CD4-positive, CD25-positive, alpha-beta regulatory T cell (primary cell): ENCODE results near the gene POLDIP3. TPM values are rescaled to one million over a fixed set of nuclear protein-coding genes. Genes with fewer than 3 reads are reported as not detected.

Experiments
- ATAC-seq, 2 donors: fragments of 150-1000 bp; cut with Tn5 transposase; one replicate each; pipeline ENCODE4 v1.10.0; 2021; ENCODE audit warnings: low read depth in 2 of 2, moderate number of reproducible peaks in 2 of 2, moderate library complexity in 1 of 2
- DNase-seq, 3 donors: peaks; one replicate each; pipeline versions ENCODE4 v3.0.0 to v3.0.0-alpha.2; 2012 to 2022; ENCODE audit warnings: mixed read lengths in 1 of 3
- H3K27ac ChIP-seq: one replicate; pipeline ENCODE4 v1.7.0; 2013; ENCODE audit warnings: mild to moderate bottlenecking, low read length; ENCODE audit not compliant: insufficient read depth, poor library complexity, severe bottlenecking
- H3K27me3 ChIP-seq: one replicate; pipeline ENCODE4 v1.7.0; 2013; ENCODE audit warnings: low read length; ENCODE audit not compliant: control insufficient read depth, insufficient read depth
- H3K36me3 ChIP-seq: one replicate; pipeline ENCODE4 v1.7.0; 2013; ENCODE audit warnings: mild to moderate bottlenecking, low read length, moderate library complexity; ENCODE audit not compliant: control insufficient read depth, insufficient read depth
- H3K4me1 ChIP-seq: 2 replicates; pipeline ENCODE4 v1.7.0; 2013; ENCODE audit warnings: mild to moderate bottlenecking, low read length; ENCODE audit not compliant: insufficient read depth, control insufficient read depth, poor library complexity, severe bottlenecking
- H3K4me3 ChIP-seq: one replicate; pipeline ENCODE4 v1.7.0; 2013; ENCODE audit warnings: low read depth, mild to moderate bottlenecking, low read length, moderate library complexity
- H3K9me3 ChIP-seq, 2 experiments: 1 replicate in 1 of 2; 2 replicates in 1 of 2; pipeline ENCODE4 v1.7.0; 2013; ENCODE audit warnings: low read length in 2 of 2, mild to moderate bottlenecking in 1 of 2, moderate library complexity in 1 of 2; ENCODE audit not compliant: control insufficient read depth in 2 of 2
- H3K27ac Mint-ChIP-seq, 3 donors: one replicate each; pipeline ENCODE4 v1.8.0; 2020 to 2022; ENCODE audit warnings: mild to moderate bottlenecking in 3 of 3, mixed read lengths in 3 of 3, moderate library complexity in 2 of 3
- H3K27me3 Mint-ChIP-seq: one replicate; pipeline ENCODE4 v1.8.0; 2022; ENCODE audit warnings: mild to moderate bottlenecking, mixed read lengths
- H3K36me3 Mint-ChIP-seq: one replicate; pipeline ENCODE4 v1.8.0; 2020; ENCODE audit warnings: mixed read lengths
- H3K4me1 Mint-ChIP-seq, 4 donors: one replicate each; pipeline ENCODE4 v1.8.0; 2020 to 2022; ENCODE audit warnings: mixed read lengths in 4 of 4, mild to moderate bottlenecking in 1 of 4
- H3K4me3 Mint-ChIP-seq, 4 donors: one replicate each; pipeline ENCODE4 v1.8.0; 2020 to 2022; ENCODE audit warnings: mild to moderate bottlenecking in 4 of 4, mixed read lengths in 4 of 4, moderate library complexity in 3 of 4
- H3K9me3 Mint-ChIP-seq, 7 donors: one replicate each; pipeline ENCODE4 v1.8.0; 2020 to 2022; ENCODE audit warnings: mixed read lengths in 7 of 7, mild to moderate bottlenecking in 3 of 7, moderate library complexity in 2 of 7
- polyA plus RNA-seq, 4 donors: library from polyadenylated mRNA; unstranded; fragments of 300-500 nt; fragmentation: Illumina TruSeq; gene quantifications; one replicate each; pipeline ENCODE4 v1.2.3, GENCODE V29; 2021
- total RNA-seq: library from RNA; stranded (reverse); gene quantifications from one replicate; pipeline ENCODE4 v1.2.3, GENCODE V29; 2022

POLDIP3 gene
- total and polyA plus RNA-seq, 5 donors from 2014 or later = 63.7 to 81.0 (median 73.0) TPM

DNA sequence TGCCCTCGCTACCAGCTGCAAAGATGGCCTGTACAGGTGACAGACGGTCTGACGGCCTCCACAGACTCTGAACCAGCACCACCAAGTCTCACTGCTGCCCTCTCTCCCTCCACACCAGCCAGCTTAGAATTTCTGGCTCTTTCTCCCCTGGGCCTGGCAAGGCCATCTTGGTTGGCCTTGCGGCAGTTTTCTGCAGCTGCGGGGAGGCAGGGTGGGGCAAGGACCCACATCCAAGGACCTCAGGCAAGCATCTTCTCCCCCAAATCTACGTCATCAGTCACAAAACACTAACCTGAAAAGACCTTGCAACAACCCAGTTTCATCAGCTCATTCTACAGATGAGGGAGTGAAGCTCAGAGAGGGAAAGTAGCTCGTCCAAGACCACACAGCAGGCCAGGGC lies 11.7 kb upstream of the POLDIP3 start:
- DNase-seq = no peak
- no peak overlapping the region for H3K4me3 ChIP-seq
- no peak overlapping the region for H3K27ac ChIP-seq
- no peaks in the 10 kb centered on the region for H3K9me3 ChIP-seq
- Mint-ChIP-seq H3K27ac (no peak overlapping the region), H3K4me3 (no peak overlapping the region), H3K4me1 (peaks cover 0 to 7% (median under 1%) of the 10 kb centered on the region in 4 donors), H3K36me3 (peaks cover 13% of the 10 kb centered on the region), H3K9me3 (peaks cover 0 to 2% (median 0%) of the 10 kb centered on the region in 7 donors), H3K27me3 (no peaks in the 10 kb centered on the region)
- H3K27me3 ChIP-seq = no peaks in the 10 kb centered on the region
- ATAC-seq = no peak
- peaks cover 26% of the 10 kb centered on the region for H3K36me3 ChIP-seq
- no peaks in the 10 kb centered on the region for H3K4me1 ChIP-seq

DNA sequence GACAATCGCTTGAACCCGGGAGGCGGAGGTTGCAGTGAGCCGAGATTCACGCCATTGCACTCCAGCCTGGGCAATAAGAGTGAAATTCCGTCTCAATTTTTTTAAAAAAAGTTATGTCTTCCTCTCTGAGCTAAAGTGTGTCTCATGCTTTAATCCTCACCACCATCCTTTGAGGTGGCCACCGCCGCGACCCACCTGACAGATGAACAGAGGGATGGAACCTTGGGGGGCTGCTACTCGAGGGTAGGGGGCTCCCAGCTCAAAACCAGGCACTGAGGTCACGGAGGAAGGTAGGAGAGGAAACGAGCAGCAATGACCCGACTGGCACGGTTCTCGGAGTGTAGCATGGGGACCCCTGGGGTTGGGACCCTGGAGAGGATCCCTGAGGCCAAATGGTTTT lies 10.7 kb upstream of the POLDIP3 start:
- Mint-ChIP-seq H3K27me3 (no peaks in the 10 kb centered on the region), H3K9me3 (no peaks in the 10 kb centered on the region), H3K27ac (no peak overlapping the region), H3K4me3 (no peak overlapping the region), H3K4me1 (peaks cover 0 to 9% (median 1%) of the 10 kb centered on the region in 4 donors), H3K36me3 (peaks cover 15% of the 10 kb centered on the region)
- no peaks in the 10 kb centered on the region for H3K27me3 ChIP-seq
- peaks cover 22% of the 10 kb centered on the region for H3K36me3 ChIP-seq
- H3K4me3 ChIP-seq = no peak overlapping the region
- DNase-seq (no peak), ATAC-seq (no peak)
- H3K27ac ChIP-seq = no peak overlapping the region
- no peaks in the 10 kb centered on the region for H3K4me1 ChIP-seq
- no peaks in the 10 kb centered on the region for H3K9me3 ChIP-seq

DNA sequence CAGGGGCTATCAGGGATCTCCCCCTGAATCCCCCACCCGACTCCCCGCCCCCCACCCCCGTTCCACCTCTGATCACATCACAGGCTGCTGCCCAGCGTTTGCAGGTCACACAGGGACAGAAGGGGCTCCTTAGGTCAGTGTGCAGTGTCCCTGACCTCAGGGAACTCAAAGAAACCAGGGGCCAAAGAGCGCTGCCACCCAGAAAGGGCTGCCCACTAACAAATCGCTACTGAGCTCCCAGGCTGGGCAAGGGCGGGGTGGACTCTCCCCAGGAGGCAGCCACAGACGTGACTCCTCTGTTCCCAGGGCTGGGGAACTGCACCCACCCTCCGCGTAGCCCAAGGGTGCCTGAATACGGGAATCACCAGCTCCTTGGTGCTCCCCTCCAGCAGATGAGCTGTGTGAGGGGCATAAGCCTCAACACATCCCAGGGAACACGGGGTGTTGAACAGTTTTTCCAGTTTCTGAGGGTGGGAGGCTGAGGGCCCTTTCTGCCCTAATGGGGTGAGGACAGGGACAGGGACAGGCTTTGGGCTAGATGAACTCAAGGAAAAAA lies 9.9 kb upstream of the POLDIP3 start:
- H3K4me1 Mint-ChIP-seq = peaks cover 0 to 9% (median 1%) of the 10 kb centered on the region in 4 donors
- H3K27ac Mint-ChIP-seq = no peak overlapping the region
- H3K4me3 Mint-ChIP-seq = no peak overlapping the region
- peaks cover 15% of the 10 kb centered on the region for H3K36me3 Mint-ChIP-seq
- H3K4me1 ChIP-seq = no peaks in the 10 kb centered on the region
- no peaks in the 10 kb centered on the region for H3K27me3 Mint-ChIP-seq
- H3K4me3 ChIP-seq = no peak overlapping the region
- H3K9me3 Mint-ChIP-seq = no peaks in the 10 kb centered on the region
- H3K9me3 ChIP-seq = no peaks in the 10 kb centered on the region
- DNase-seq (no peak), ATAC-seq (no peak)
- H3K36me3 ChIP-seq = peaks cover 21% of the 10 kb centered on the region
- no peaks in the 10 kb centered on the region for H3K27me3 ChIP-seq
- H3K27ac ChIP-seq = no peak overlapping the region

GRCh38 chr22:42623756-42624441 lies 9.2 kb upstream of the POLDIP3 start:
- no peak for ATAC-seq

DNA sequence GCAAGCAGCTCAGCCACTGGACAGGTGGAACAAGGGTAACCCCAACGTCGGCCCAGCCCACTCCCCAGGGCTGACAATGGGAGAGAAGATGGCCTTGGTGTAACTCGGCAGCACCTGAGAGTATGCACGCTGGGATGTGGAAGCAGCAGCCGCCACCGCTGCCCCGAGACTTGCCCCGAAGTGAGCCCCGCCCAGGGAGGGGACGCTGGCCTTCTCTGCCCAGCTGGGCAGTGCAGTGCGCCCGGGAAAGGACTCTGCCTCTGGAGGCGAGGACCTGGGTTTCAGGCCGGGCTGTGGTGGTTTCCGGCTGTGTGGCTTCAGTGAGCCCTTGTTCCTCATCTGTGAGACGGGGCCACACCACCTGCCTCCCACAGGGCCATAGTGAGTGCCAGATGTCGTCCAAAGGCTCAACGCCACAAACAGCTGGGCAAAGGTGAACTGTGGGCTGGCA lies 8.6 kb upstream of the POLDIP3 start:
- ATAC-seq = no peak
- peaks cover 21% of the 10 kb centered on the region for H3K36me3 ChIP-seq
- H3K27me3 ChIP-seq = no peaks in the 10 kb centered on the region
- no peaks in the 10 kb centered on the region for H3K27me3 Mint-ChIP-seq
- H3K4me3 Mint-ChIP-seq = peak overlapping the region in 1 of 4 donors; percentile 15
- H3K36me3 Mint-ChIP-seq = peaks cover 11% of the 10 kb centered on the region
- no peak overlapping the region for H3K4me3 ChIP-seq
- no peak for DNase-seq
- H3K27ac Mint-ChIP-seq = no peak overlapping the region
- H3K4me1 ChIP-seq = no peaks in the 10 kb centered on the region
- no peaks in the 10 kb centered on the region for H3K9me3 Mint-ChIP-seq
- no peak overlapping the region for H3K27ac ChIP-seq
- H3K9me3 ChIP-seq = no peaks in the 10 kb centered on the region
- H3K4me1 Mint-ChIP-seq = peaks cover 0 to 9% (median 1%) of the 10 kb centered on the region in 4 donors

More at GRCh38 chr22:42623756-42624441, 9.2 kb upstream of the POLDIP3 start:
- Mint-ChIP-seq H3K4me3 (peak overlapping the region in 1 of 4 donors; percentile 15), H3K4me1 (peaks cover 0 to 9% (median 1%) of the 10 kb centered on the region in 4 donors), H3K36me3 (peaks cover 15% of the 10 kb centered on the region), H3K27me3 (no peaks in the 10 kb centered on the region), H3K9me3 (no peaks in the 10 kb centered on the region), H3K27ac (peak overlapping the region in 1 of 3 donors; percentile 20)
- no peaks in the 10 kb centered on the region for H3K9me3 ChIP-seq
- no peaks in the 10 kb centered on the region for H3K27me3 ChIP-seq
- H3K36me3 ChIP-seq = peaks cover 25% of the 10 kb centered on the region
- DNase-seq = no peak
- H3K27ac ChIP-seq = no peak overlapping the region
- H3K4me3 ChIP-seq = no peak overlapping the region
- no peaks in the 10 kb centered on the region for H3K4me1 ChIP-seq

DNA sequence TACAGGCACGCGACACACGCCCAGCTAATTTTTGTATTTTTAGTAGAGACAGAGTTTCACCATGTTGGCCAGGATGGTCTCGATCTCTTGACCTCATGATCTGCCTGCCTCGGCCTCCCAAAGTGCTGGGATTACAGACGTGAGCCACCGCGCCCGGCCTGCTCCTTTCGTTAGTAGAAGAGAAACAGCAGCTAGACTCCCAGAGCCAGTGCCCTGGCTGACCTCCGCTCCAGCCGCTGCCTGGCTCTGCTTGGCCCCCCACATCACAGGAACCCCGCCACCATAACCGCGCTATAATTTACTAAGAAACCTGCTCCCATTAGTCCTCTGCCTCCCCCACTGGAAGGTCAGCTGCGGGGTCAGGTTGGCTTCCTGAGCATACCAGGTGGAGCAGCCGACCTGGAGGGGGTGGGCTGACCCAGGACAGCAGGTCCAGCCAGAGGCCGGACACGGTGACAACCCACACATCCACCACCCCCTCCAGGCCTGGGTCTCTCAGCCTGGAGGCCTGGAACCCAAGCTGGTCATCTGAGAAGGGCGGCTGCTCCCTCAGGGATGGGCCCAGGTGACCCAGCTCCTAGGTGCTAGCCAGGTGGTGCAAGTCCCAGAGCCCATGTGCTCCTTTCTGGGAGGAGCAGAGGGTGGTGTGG lies 7.5 kb upstream of the POLDIP3 start:
- no peak overlapping the region for H3K27ac Mint-ChIP-seq
- no peaks in the 10 kb centered on the region for H3K27me3 Mint-ChIP-seq
- peaks cover 1% of the 10 kb centered on the region for H3K4me1 ChIP-seq
- H3K27me3 ChIP-seq = no peaks in the 10 kb centered on the region
- H3K4me3 ChIP-seq = no peak overlapping the region
- H3K36me3 Mint-ChIP-seq = peaks cover 8% of the 10 kb centered on the region
- no peak overlapping the region for H3K4me3 Mint-ChIP-seq
- ATAC-seq (no peak), DNase-seq (no peak)
- H3K36me3 ChIP-seq = peaks cover 14% of the 10 kb centered on the region
- no peaks in the 10 kb centered on the region for H3K9me3 Mint-ChIP-seq
- H3K4me1 Mint-ChIP-seq = peaks cover 0 to 12% (median 1%) of the 10 kb centered on the region in 4 donors
- no peaks in the 10 kb centered on the region for H3K9me3 ChIP-seq
- H3K27ac ChIP-seq = no peak overlapping the region

GRCh38 chr22:42621505-42622002 lies 6.9 kb upstream of the POLDIP3 start:
- Histone ChIP-seq H3K4me3 (no peak overlapping the region), H3K27ac (no peak overlapping the region), H3K36me3 (peaks cover 9% of the 10 kb centered on the region), H3K9me3 (no peaks in the 10 kb centered on the region), H3K4me1 (peaks cover 2% of the 10 kb centered on the region), H3K27me3 (no peaks in the 10 kb centered on the region)
- Mint-ChIP-seq H3K27ac (peak overlapping the region in 1 of 3 donors; percentile 75), H3K36me3 (peaks cover 8% of the 10 kb centered on the region), H3K4me1 (peaks cover 0 to 14% (median 1%) of the 10 kb centered on the region in 4 donors), H3K4me3 (peak overlapping the region in 2 of 4 donors; percentile 8 to 33), H3K9me3 (no peaks in the 10 kb centered on the region), H3K27me3 (no peaks in the 10 kb centered on the region)
- DNase-seq = peak in 2 of 3 donors; percentile 48 to 49
- peak; percentile 66 to 76 for ATAC-seq
